GM23248 (cell line): ENCODE results near the gene C16orf78. TPM values are rescaled to one million over a fixed set of nuclear protein-coding genes. Genes with fewer than 3 reads are reported as not detected.

Source experiments
- DNase-seq: peaks from one replicate; pipeline ENCODE4 v3.0.0-alpha.2; 2015
- H2AFZ ChIP-seq: fragments of 200-600 bp; sonication (generic); 2 replicates; pipeline ENCODE4 v1.6.1; 2016; ENCODE audit warnings: antibody characterized with exemption
- H3F3A ChIP-seq: fragments of 200-600 bp; sonication (generic); 2 replicates; pipeline ENCODE4 v1.6.1; 2016; ENCODE audit warnings: mild to moderate bottlenecking, antibody characterized with exemption, mixed run types; ENCODE audit not compliant: insufficient read depth
- H3K27ac ChIP-seq: fragments of 200-600 bp; sonication (generic); 2 replicates; pipeline ENCODE4 v1.5.1; 2016; ENCODE audit warnings: mild to moderate bottlenecking
- H3K27me3 ChIP-seq: fragments of 200-600 bp; sonication (generic); replicated peaks from 2 replicates; pipeline ENCODE4 v1.6.1; 2016; ENCODE audit warnings: mild to moderate bottlenecking; ENCODE audit not compliant: insufficient read depth
- H3K36me3 ChIP-seq: fragments of 200-600 bp; sonication (generic); 2 replicates; pipeline ENCODE4 v1.6.1; 2016; ENCODE audit warnings: low read depth, mild to moderate bottlenecking
- H3K4me1 ChIP-seq: fragments of 200-600 bp; sonication (generic); 2 replicates; pipeline ENCODE4 v1.6.1; 2016; ENCODE audit warnings: mild to moderate bottlenecking; ENCODE audit not compliant: insufficient read depth
- H3K4me2 ChIP-seq: fragments of 200-600 bp; sonication (generic); one replicate; pipeline ENCODE4 v1.6.1; 2016; ENCODE audit warnings: mild to moderate bottlenecking; ENCODE audit not compliant: unreplicated experiment
- H3K4me3 ChIP-seq: fragments of 200-600 bp; sonication (generic); 2 replicates; pipeline ENCODE4 v1.5.1; 2016; ENCODE audit warnings: mild to moderate bottlenecking
- H3K79me2 ChIP-seq: fragments of 200-600 bp; sonication (generic); 2 replicates; pipeline ENCODE4 v1.6.1; 2016; ENCODE audit warnings: mild to moderate bottlenecking; ENCODE audit not compliant: insufficient read depth
- H3K9ac ChIP-seq: fragments of 200-600 bp; sonication (generic); 2 replicates; pipeline ENCODE4 v1.6.1; 2016; ENCODE audit warnings: mild to moderate bottlenecking
- H3K9me2 ChIP-seq: fragments of 200-600 bp; sonication (generic); 2 replicates; pipeline ENCODE4 v1.6.1; 2016; ENCODE audit warnings: mixed run types, mild to moderate bottlenecking, moderate library complexity; ENCODE audit not compliant: insufficient read depth
- H3K9me3 ChIP-seq: fragments of 200-600 bp; sonication (generic); one replicate; pipeline ENCODE4 v1.6.1; 2017; ENCODE audit warnings: low read depth
- H4K20me1 ChIP-seq: fragments of 200-600 bp; sonication (generic); 2 replicates; pipeline ENCODE4 v1.6.0; 2016; ENCODE audit not compliant: insufficient read depth
- EZH2 ChIP-seq: fragments of 200-600 bp; sonication (generic); IDR thresholded peaks from 2 replicates; pipeline ENCODE4 v1.6.1; 2018; ENCODE audit warnings: antibody characterized with exemption, mild to moderate bottlenecking; ENCODE audit not compliant: insufficient read depth, poor library complexity, severe bottlenecking
- EZH2phosphoT487 ChIP-seq: fragments of 200-600 bp; sonication (generic); IDR thresholded peaks from 2 replicates; pipeline ENCODE4 v1.6.1; 2018; ENCODE audit warnings: antibody characterized with exemption, moderate library complexity, mild to moderate bottlenecking, low read depth; ENCODE audit not compliant: insufficient read depth
- WGBS, 2 experiments: methylation state at CpG; one replicate each; pipeline ENCODE4 v1.1.6; 2015 to 2017; ENCODE audit warnings: low lambda C conversion rate in 2 of 2, low coverage in 1 of 2; ENCODE audit errors: missing lambda C conversion rate in 2 of 2; 5-methylcytosine and 5-hydroxymethylcytosine counted together
- in situ Hi-C: fragments of 300-500 bp; cut with MboI; formaldehyde crosslinking; loops from 2 replicates; pipeline ENCODE4 v1.15.0; 2020
- polyA plus RNA-seq: library from polyadenylated mRNA; unstranded; fragments of >200 nt; fragmentation: Nextera tagmentation; extraction: Ambion mirVana; gene quantifications from 2 replicates; pipeline ENCODE4 v1.2.1, GENCODE V29; 2016
- total RNA-seq: library from RNA; depleted of rRNA; stranded (reverse); fragments of >200 nt; shearing (Covaris generic); gene quantifications from 2 replicates; pipeline ENCODE4 v1.2.3, GENCODE V29; 2014; rRNA removed

Gene C16orf78
- total RNA-seq (not detected in 2 replicates), polyA plus RNA-seq (not detected in 2 replicates)

GRCh38 chr16:49373504-49373903 is at the start of gene C16orf78:
Gene C16orf78 (plus strand): TSS chr16:49373804. CDS start chr16:49373940, 136 bp downstream.
- no peaks in the 10 kb centered on the region for H3K27me3 ChIP-seq
- no peak within 1 kb of the TSS for H2AFZ ChIP-seq
- no peaks in the 10 kb centered on the region for H3K9me3 ChIP-seq
- H4K20me1 ChIP-seq: no peaks in the 10 kb centered on the region
- H3K36me3 ChIP-seq: no peaks in the 10 kb centered on the region
- in situ Hi-C loops: no loop called here
- H3K4me2 ChIP-seq: no peak within 1 kb of the TSS
- no peaks in the 10 kb centered on the region for H3K4me1 ChIP-seq
- TF ChIP-seq EZH2 (no peak), EZH2phosphoT487 (no peak)
- no peak within 1 kb of the TSS for H3K4me3 ChIP-seq
- no peaks in the 10 kb centered on the region for H3K9me2 ChIP-seq
- 13 to 36% methylated on average over 4 of the region's 4 CpGs for WGBS, 2 experiments
- DNase-seq: no peak
- no peak within 1 kb of the TSS for H3K9ac ChIP-seq
- H3K79me2 ChIP-seq: no peaks in the 10 kb centered on the region
- no peak within 1 kb of the TSS for H3K27ac ChIP-seq
- no peaks in the 10 kb centered on the region for H3F3A ChIP-seq

GRCh38 chr16:49324703-49325102 is 48.9 kb upstream of the C16orf78 start:
- Histone ChIP-seq H3K9me3 (no peaks in the 10 kb centered on the region), H3K4me2 (no peak overlapping the region), H3K9me2 (no peaks in the 10 kb centered on the region), H3F3A (no peaks in the 10 kb centered on the region), H3K27ac (no peak overlapping the region), H3K27me3 (no peaks in the 10 kb centered on the region), H2AFZ (no peak overlapping the region), H3K36me3 (no peaks in the 10 kb centered on the region), H3K9ac (no peak overlapping the region), H3K79me2 (no peaks in the 10 kb centered on the region), H4K20me1 (no peaks in the 10 kb centered on the region), H3K4me1 (no peaks in the 10 kb centered on the region), H3K4me3 (no peak overlapping the region)
- DNase-seq: no peak
- in situ Hi-C loops: no loop called here
- TF ChIP-seq EZH2 (no peak), EZH2phosphoT487 (no peak)
- WGBS, 2 experiments: 49 to 50% methylated on average over 9 of the region's 9 CpGs

GRCh38 chr16:49327466-49327865 is 46.1 kb upstream of the C16orf78 start:
- Histone ChIP-seq H2AFZ (no peak overlapping the region), H3K9me2 (no peaks in the 10 kb centered on the region), H3K9ac (no peak overlapping the region), H3K9me3 (no peaks in the 10 kb centered on the region), H3K27me3 (no peaks in the 10 kb centered on the region), H3K4me2 (no peak overlapping the region), H3K4me3 (no peak overlapping the region), H3F3A (no peaks in the 10 kb centered on the region), H3K36me3 (no peaks in the 10 kb centered on the region), H3K79me2 (no peaks in the 10 kb centered on the region), H3K27ac (no peak overlapping the region), H4K20me1 (no peaks in the 10 kb centered on the region), H3K4me1 (no peaks in the 10 kb centered on the region)
- WGBS, 2 experiments: 11 to 21% methylated on average over 4 of the region's 4 CpGs
- TF ChIP-seq EZH2: no peak
- no peak for TF ChIP-seq EZH2phosphoT487
- no peak for DNase-seq
- in situ Hi-C loops: no loop called here

- H3K9ac ChIP-seq: no peak overlapping the region
- no peaks in the 10 kb centered on the region for H3K36me3 ChIP-seq
- in situ Hi-C loops: no loop called here
- no peak overlapping the region for H3K4me2 ChIP-seq
- H3K9me2 ChIP-seq: no peaks in the 10 kb centered on the region
- H3F3A ChIP-seq: no peaks in the 10 kb centered on the region
- no peak for TF ChIP-seq EZH2
- H4K20me1 ChIP-seq: no peaks in the 10 kb centered on the region
- 29 to 31% methylated on average over 4 of the region's 4 CpGs for WGBS, 2 experiments
- no peak for DNase-seq
- no peak overlapping the region for H2AFZ ChIP-seq
- no peaks in the 10 kb centered on the region for H3K79me2 ChIP-seq
- no peaks in the 10 kb centered on the region for H3K4me1 ChIP-seq
- H3K4me3 ChIP-seq: no peak overlapping the region
- H3K27ac ChIP-seq: no peak overlapping the region
- H3K27me3 ChIP-seq: no peaks in the 10 kb centered on the region
- no peaks in the 10 kb centered on the region for H3K9me3 ChIP-seq
Observed at GRCh38 chr16:49328325-49328724, 45.3 kb upstream of the C16orf78 start.

- H3K9ac ChIP-seq: no peak overlapping the region
- TF ChIP-seq EZH2phosphoT487: no peak
- TF ChIP-seq EZH2: no peak
- H3K9me2 ChIP-seq: no peaks in the 10 kb centered on the region
- no peaks in the 10 kb centered on the region for H3K27me3 ChIP-seq
- H3K79me2 ChIP-seq: no peaks in the 10 kb centered on the region
- no peak overlapping the region for H3K4me3 ChIP-seq
- no peak overlapping the region for H3K4me2 ChIP-seq
- H2AFZ ChIP-seq: no peak overlapping the region
- DNase-seq: no peak
- no peaks in the 10 kb centered on the region for H3K4me1 ChIP-seq
- no peaks in the 10 kb centered on the region for H3F3A ChIP-seq
- in situ Hi-C loops: no loop called here
- no peaks in the 10 kb centered on the region for H4K20me1 ChIP-seq
- no peaks in the 10 kb centered on the region for H3K9me3 ChIP-seq
- no peak overlapping the region for H3K27ac ChIP-seq
- no peaks in the 10 kb centered on the region for H3K36me3 ChIP-seq
- WGBS, 2 experiments: 36 to 38% methylated on average over 9 of the region's 9 CpGs
Observed at GRCh38 chr16:49330562-49331201, 42.9 kb upstream of the C16orf78 start.
